ENCODE data around the gene C4orf50. TPM values are rescaled to one million over a fixed set of nuclear protein-coding genes. Genes with fewer than 3 reads are reported as not detected.

The C4orf50 gene
- total and polyA plus RNA-seq, 10 of the 15 experiments (the other 5 are each of a cell fraction or from before 2014, with no cell fraction given) = 0.04 to 0.09 (median 0.05) TPM; not detected in 3

DNA sequence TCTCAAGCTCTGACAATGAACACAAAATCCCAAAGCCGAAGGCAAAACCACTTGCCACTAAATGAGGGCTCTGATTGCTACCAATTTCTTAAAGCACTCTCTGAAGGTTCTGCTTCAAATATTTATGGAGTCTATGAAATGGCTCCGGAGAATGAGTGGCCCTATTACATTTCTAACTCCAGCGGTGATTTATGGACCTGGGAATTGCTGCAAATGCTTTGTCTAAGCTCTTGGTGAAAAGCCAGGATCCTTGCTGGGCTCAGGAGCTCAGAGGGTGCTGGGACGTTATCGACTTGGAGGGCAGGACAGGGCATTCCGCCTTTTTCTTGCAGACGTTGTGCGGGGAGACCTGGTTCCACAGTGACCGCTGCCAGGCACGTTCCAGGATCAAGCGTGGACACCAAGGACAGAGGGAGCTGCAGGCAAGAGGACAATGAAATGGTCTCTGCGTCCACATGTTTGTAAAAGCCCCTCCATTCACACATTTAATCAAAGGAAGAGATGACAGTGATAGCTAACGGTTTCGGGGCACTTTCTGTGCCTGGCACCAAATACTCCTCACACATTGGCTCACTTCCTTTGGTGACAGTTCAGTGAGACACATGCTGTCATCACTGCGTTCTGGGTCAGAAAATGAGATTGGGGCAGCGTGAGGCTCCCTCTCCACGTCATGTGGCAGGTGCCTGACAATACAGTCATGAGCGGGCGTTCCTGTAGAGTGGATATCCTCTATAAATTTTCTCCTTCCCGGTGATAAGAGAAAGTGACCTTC, 58.8 kb downstream of the C4orf50 start:
- Histone ChIP-seq H3K79me2 (ENCODE audit: control insufficient read depth, insufficient read depth, low read length) (no peaks in the 10 kb centered on the region), H3K4me1 (ENCODE audit: control insufficient read depth, insufficient read depth, low read length) (peaks cover 11% of the 10 kb centered on the region), H3K27ac (ENCODE audit: control insufficient read depth, insufficient read depth) (no peak overlapping the region), H4K20me1 (ENCODE audit: control insufficient read depth, insufficient read depth) (no peaks in the 10 kb centered on the region), H3K4me2 (ENCODE audit: control insufficient read depth, insufficient read depth) (no peak overlapping the region), H3K9ac (ENCODE audit: control insufficient read depth, insufficient read depth, low read length) (no peak overlapping the region), H3K36me3 (ENCODE audit: control insufficient read depth in 2 of 2, insufficient read depth in 2 of 2, low read length in 1 of 2) (no peaks in the 10 kb centered on the region), H3K9me3 (replicated peaks; ENCODE audit: control insufficient read depth, insufficient read depth, low read length) (no peaks in the 10 kb centered on the region), H3K27me3 (replicated peaks in 1 of 2; ENCODE audit: control insufficient read depth in 2 of 2, insufficient read depth in 2 of 2, low read length in 1 of 2) (peaks cover 0 to 2% of the 10 kb centered on the region in 2 experiments; a peak in 1 of 4 replicates), H3K4me3 (no peak overlapping the region), H2AFZ (ENCODE audit: control insufficient read depth, low read depth, low read length) (no peak overlapping the region)
- BruUV-seq (replicated peaks) = no TSS peak
- intact Hi-C loops (cut with micrococcal nuclease; ENCODE audit: unreplicated experiment) = no loop called here
- ATAC-seq = no peak
- ChIA-PET CTCF (no interaction called here), SMC1A (ENCODE audit: uncharacterized antibody, unreplicated experiment) (no interaction called here), POLR2A (no interaction called here), RAD21 (ENCODE audit: unreplicated experiment) (no interaction called here)
- FAIRE-seq = no peak
- in situ Hi-C loops (cut with MboI) = no loop called here
- no peak for DNase-seq (ENCODE audit: low read depth, low spot score)
- 37% methylated on average over 20 of the region's 20 CpGs for WGBS (ENCODE audit: insufficient coverage, insufficient replicate concordance, low lambda C conversion rate, missing lambda C conversion rate)
- TF ChIP-seq MXI1 (IDR thresholded peaks at IDR 0.05; ENCODE audit: low read depth, low read length) (no peak), BACH1 (IDR thresholded peaks at IDR 0.05; ENCODE audit: borderline replicate concordance) (no peak)

DNA sequence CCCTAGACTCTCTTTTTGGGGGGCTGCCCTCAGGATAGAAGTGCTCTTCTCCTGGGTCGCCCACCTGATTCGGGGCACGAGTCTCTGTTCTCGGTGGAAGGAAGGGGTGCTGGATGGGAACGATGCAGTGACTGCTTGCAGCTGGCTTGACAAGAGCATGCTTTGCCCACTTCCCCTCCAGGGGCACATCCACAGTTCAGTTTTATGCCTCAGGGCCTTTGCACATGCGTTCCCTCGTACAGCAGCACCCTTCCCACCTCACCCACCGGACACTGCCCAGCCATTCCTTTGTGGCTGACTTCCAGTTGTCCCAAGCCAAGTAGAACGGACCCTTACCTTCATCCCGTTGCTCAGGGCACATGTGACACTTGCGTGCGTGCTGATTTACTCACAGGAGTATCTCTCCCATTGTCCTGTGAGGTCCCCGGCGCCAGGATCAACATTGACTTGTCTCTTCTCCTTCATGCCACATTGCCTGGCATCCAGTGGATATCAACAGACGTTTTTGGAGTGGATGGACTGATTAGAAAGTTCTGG, 60.0 kb downstream of the C4orf50 start:
- Histone ChIP-seq H3K79me2 (ENCODE audit: control insufficient read depth, insufficient read depth, low read length) (no peaks in the 10 kb centered on the region), H3K9ac (ENCODE audit: control insufficient read depth, insufficient read depth, low read length) (no peak overlapping the region), H3K9me3 (replicated peaks; ENCODE audit: control insufficient read depth, insufficient read depth, low read length) (no peaks in the 10 kb centered on the region), H3K4me3 (no peak overlapping the region), H3K27ac (ENCODE audit: control insufficient read depth, insufficient read depth) (no peak overlapping the region), H3K4me1 (ENCODE audit: control insufficient read depth, insufficient read depth, low read length) (peaks cover 11% of the 10 kb centered on the region), H3K27me3 (replicated peaks in 1 of 2; ENCODE audit: control insufficient read depth in 2 of 2, insufficient read depth in 2 of 2, low read length in 1 of 2) (peaks cover 0 to 2% of the 10 kb centered on the region in 2 experiments; a peak in 2 of 4 replicates), H4K20me1 (ENCODE audit: control insufficient read depth, insufficient read depth) (no peaks in the 10 kb centered on the region), H3K36me3 (ENCODE audit: control insufficient read depth in 2 of 2, insufficient read depth in 2 of 2, low read length in 1 of 2) (no peaks in the 10 kb centered on the region), H3K4me2 (ENCODE audit: control insufficient read depth, insufficient read depth) (no peak overlapping the region), H2AFZ (ENCODE audit: control insufficient read depth, low read depth, low read length) (no peak overlapping the region)
- no TSS peak for BruUV-seq (replicated peaks)
- ChIA-PET RAD21 (ENCODE audit: unreplicated experiment) (no interaction called here), SMC1A (ENCODE audit: uncharacterized antibody, unreplicated experiment) (no interaction called here), POLR2A (no interaction called here), CTCF (no interaction called here)
- intact Hi-C loops (cut with micrococcal nuclease; ENCODE audit: unreplicated experiment) = no loop called here
- 26% methylated on average over 15 of the region's 15 CpGs for WGBS (ENCODE audit: insufficient coverage, insufficient replicate concordance, low lambda C conversion rate, missing lambda C conversion rate)
- TF ChIP-seq RUNX3 (IDR thresholded peaks at IDR 0.05; ENCODE audit: low read length) (no peak), CREB1 (IDR thresholded peaks at IDR 0.05; ENCODE audit: low read depth) (no peak), ASH2L (IDR thresholded peaks at IDR 0.05; ENCODE audit: borderline replicate concordance, low read depth) (no peak), SIX5 (IDR thresholded peaks at IDR 0.05; ENCODE audit: low read depth, low read length, severe bottlenecking) (no peak), RFX5 (IDR thresholded peaks at IDR 0.05; ENCODE audit: low read depth, low read length) (no peak), CHD2 (IDR thresholded peaks at IDR 0.05; ENCODE audit: borderline replicate concordance, low read depth, low read length) (no peak), JUND (IDR thresholded peaks at IDR 0.05; ENCODE audit: low read depth, low read length) (no peak), MYC (IDR thresholded peaks at IDR 0.05; ENCODE audit: insufficient read depth, insufficient read length, insufficient replicate concordance, low read length, severe bottlenecking) (no peak)
- TF ChIP-seq, protein P1, sequence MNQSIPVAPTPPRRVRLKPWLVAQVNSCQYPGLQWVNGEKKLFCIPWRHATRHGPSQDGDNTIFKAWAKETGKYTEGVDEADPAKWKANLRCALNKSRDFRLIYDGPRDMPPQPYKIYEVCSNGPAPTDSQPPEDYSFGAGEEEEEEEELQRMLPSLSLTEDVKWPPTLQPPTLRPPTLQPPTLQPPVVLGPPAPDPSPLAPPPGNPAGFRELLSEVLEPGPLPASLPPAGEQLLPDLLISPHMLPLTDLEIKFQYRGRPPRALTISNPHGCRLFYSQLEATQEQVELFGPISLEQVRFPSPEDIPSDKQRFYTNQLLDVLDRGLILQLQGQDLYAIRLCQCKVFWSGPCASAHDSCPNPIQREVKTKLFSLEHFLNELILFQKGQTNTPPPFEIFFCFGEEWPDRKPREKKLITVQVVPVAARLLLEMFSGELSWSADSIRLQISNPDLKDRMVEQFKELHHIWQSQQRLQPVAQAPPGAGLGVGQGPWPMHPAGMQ (IDR thresholded peaks at IDR 0.05; ENCODE audit: borderline replicate concordance) = no peak
- in situ Hi-C loops (cut with MboI) = no loop called here
- DNase-seq (ENCODE audit: low read depth, low spot score) (no peak), ATAC-seq (no peak), FAIRE-seq (no peak)

Measured in GM12878 (cell line).